Transverse colon (tissue), 3 donors: ENCODE measurements around the gene MKRN2.

ENCODE experiments used
- EP300 ChIP-seq: sonication (generic); formaldehyde crosslinking; IDR thresholded peaks from one replicate; pipeline ENCODE4 v1.6.1; 2017; ENCODE audit warnings: antibody characterized with exemption, low read depth
- TF ChIP-seq, protein P1 (sequence below), 5 experiments: fragments of 200-600 bp in 3 of 5; fragments of 450-650 bp in 2 of 5; sonication (generic) in 3 of 5; IDR thresholded peaks; 1 replicate in 2 of 5; 2 replicates in 3 of 5; pipeline ENCODE4 v1.5.1; 2016 to 2017; ENCODE audit warnings: antibody characterized with exemption in 5 of 5, inconsistent platforms in 3 of 5, mild to moderate bottlenecking in 2 of 5, moderate library complexity in 1 of 5

DNA sequence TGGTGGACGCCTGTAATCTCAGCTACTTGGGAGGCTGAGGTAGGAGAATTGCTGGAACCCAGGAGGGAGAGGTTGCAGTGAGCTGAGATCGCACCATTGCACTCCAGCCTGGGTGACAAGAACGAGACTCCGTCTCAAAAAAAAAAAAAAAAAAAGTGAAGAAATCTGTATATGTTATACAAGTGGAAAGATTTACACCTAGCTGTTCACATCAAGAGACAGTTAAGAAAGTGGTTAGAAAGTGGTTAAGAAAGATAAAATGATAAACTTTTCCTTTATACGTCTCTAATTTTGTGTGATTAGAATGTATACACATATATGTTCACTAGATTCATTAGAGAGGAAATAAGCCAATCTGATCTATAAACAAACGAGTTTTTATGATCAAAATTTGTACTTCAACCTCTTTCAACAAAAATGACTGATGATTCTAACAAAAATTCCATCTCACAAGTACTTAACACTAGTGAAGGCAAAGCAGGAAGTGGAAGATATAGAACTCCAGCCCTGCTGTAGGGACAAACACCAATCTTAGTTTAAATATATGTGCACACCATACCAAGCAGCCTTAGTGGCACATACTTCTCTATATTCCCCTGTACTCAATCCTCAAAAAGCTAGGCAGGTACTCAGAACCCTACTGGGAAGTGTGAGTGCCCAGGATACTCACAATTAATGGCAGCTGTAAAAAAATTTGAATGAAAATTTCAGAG, 55.8 kb downstream of the MKRN2 start:
- TF ChIP-seq, protein P1, sequence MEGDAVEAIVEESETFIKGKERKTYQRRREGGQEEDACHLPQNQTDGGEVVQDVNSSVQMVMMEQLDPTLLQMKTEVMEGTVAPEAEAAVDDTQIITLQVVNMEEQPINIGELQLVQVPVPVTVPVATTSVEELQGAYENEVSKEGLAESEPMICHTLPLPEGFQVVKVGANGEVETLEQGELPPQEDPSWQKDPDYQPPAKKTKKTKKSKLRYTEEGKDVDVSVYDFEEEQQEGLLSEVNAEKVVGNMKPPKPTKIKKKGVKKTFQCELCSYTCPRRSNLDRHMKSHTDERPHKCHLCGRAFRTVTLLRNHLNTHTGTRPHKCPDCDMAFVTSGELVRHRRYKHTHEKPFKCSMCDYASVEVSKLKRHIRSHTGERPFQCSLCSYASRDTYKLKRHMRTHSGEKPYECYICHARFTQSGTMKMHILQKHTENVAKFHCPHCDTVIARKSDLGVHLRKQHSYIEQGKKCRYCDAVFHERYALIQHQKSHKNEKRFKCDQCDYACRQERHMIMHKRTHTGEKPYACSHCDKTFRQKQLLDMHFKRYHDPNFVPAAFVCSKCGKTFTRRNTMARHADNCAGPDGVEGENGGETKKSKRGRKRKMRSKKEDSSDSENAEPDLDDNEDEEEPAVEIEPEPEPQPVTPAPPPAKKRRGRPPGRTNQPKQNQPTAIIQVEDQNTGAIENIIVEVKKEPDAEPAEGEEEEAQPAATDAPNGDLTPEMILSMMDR (IDR thresholded peaks at IDR 0.05): no peak
- TF ChIP-seq EP300: no peak
